Activated naive CD4-positive, alpha-beta T cell treated with anti-CD3 and anti-CD28 coated beads, Interleukin-2, amount 10 ng/mL, durations not matched to agents 7 days and 5 days (primary cell): ENCODE results near the gene AGFG2.
"Not testable (repeated sequence)": the region's sequence is repeated elsewhere in the genome, so short reads cannot be mapped to it uniquely, and the experiment has no call there.

ENCODE experiments used
- CTCF ChIA-PET: fragments of 350-600 bp; sonication (Branson Sonifier 250); formaldehyde crosslinking; loops from one replicate; lab custom pipeline; 2021; ENCODE audit warnings: antibody characterized with exemption; lab: Charles Lee
- DNase-seq: peaks from one replicate; pipeline ENCODE4 v3.0.0-alpha.2; 2020
- H3K27ac Mint-ChIP-seq: one replicate; pipeline ENCODE4 v1.8.0; 2021; ENCODE audit warnings: mild to moderate bottlenecking, moderate library complexity, mixed read lengths
- H3K27me3 Mint-ChIP-seq: one replicate; pipeline ENCODE4 v1.8.0; 2021; ENCODE audit warnings: mild to moderate bottlenecking, mixed read lengths
- H3K36me3 Mint-ChIP-seq: one replicate; pipeline ENCODE4 v1.8.0; 2021; ENCODE audit warnings: mixed read lengths
- H3K4me1 Mint-ChIP-seq: one replicate; pipeline ENCODE4 v1.8.0; 2021; ENCODE audit warnings: mixed read lengths
- H3K4me3 Mint-ChIP-seq: one replicate; pipeline ENCODE4 v1.8.0; 2021; ENCODE audit warnings: mild to moderate bottlenecking, moderate library complexity, mixed read lengths
- H3K9me3 Mint-ChIP-seq: one replicate; pipeline ENCODE4 v1.8.0; 2021; ENCODE audit warnings: mixed read lengths

Gene AGFG2

GRCh38 chr7:100510437-100511239, 28.4 kb upstream of the AGFG2 start:
- peaks cover 35% of the 10 kb centered on the region for H3K27me3 Mint-ChIP-seq
- no peak for DNase-seq
- H3K4me1 Mint-ChIP-seq, result peaks cover 12% of the 10 kb centered on the region
- no peak overlapping the region for H3K4me3 Mint-ChIP-seq
- CTCF ChIA-PET, result interaction anchor here (1.0 kb wide), 1 partner anchor 102 kb away, joined by 3 read pairs; no protein-coding TSS in a partner anchor
- no peaks in the 10 kb centered on the region for H3K9me3 Mint-ChIP-seq
- no peaks in the 10 kb centered on the region for H3K36me3 Mint-ChIP-seq
- H3K27ac Mint-ChIP-seq, result no peak overlapping the region

GRCh38 chr7:100513212-100513810, 25.7 kb upstream of the AGFG2 start:
- no peaks in the 10 kb centered on the region for H3K36me3 Mint-ChIP-seq
- H3K4me1 Mint-ChIP-seq, result peaks cover 32% of the 10 kb centered on the region
- peaks cover 20% of the 10 kb centered on the region for H3K27me3 Mint-ChIP-seq
- H3K4me3 Mint-ChIP-seq, result no peak overlapping the region
- H3K27ac Mint-ChIP-seq, result no peak overlapping the region
- DNase-seq, result no peak
- CTCF ChIA-PET, result no interaction called here
- no peaks in the 10 kb centered on the region for H3K9me3 Mint-ChIP-seq

- no peaks in the 10 kb centered on the region for H3K9me3 Mint-ChIP-seq
- DNase-seq, result no peak
- no peak overlapping the region for H3K27ac Mint-ChIP-seq
- H3K27me3 Mint-ChIP-seq, result peaks cover 14% of the 10 kb centered on the region
- CTCF ChIA-PET, result no interaction called here
- H3K4me1 Mint-ChIP-seq, result peaks cover 34% of the 10 kb centered on the region
- H3K36me3 Mint-ChIP-seq, result no peaks in the 10 kb centered on the region
- H3K4me3 Mint-ChIP-seq, result no peak overlapping the region
These were observed 23.9 kb upstream of the AGFG2 start for GRCh38 chr7:100515072-100515532.

- Mint-ChIP-seq H3K27ac (peak overlapping the region; percentile 88), H3K9me3 (no peaks in the 10 kb centered on the region), H3K27me3 (peaks cover 4% of the 10 kb centered on the region), H3K4me3 (peak overlapping the region; percentile 47), H3K36me3 (no peaks in the 10 kb centered on the region), H3K4me1 (peaks cover 34% of the 10 kb centered on the region)
- peak; percentile 77 for DNase-seq
- CTCF ChIA-PET, result interaction anchor here (0.6 to 1.4 kb wide), 4 partner anchors 22 to 43 kb away, joined by 3 to 8 read pairs (median 3); partner anchors contain the start of gene AGFG2
These were observed 22.7 kb upstream of the AGFG2 start for GRCh38 chr7:100516135-100516812.

- H3K4me3 Mint-ChIP-seq, result no peak overlapping the region
- H3K27ac Mint-ChIP-seq, result no peak overlapping the region
- DNase-seq, result no peak
- H3K4me1 Mint-ChIP-seq, result peaks cover 34% of the 10 kb centered on the region
- no peaks in the 10 kb centered on the region for H3K9me3 Mint-ChIP-seq
- H3K36me3 Mint-ChIP-seq, result no peaks in the 10 kb centered on the region
- CTCF ChIA-PET, result interaction anchor here (0.7 to 1.4 kb wide), 2 partner anchors 21 to 191 kb away, joined by 3 read pairs; partner anchors contain the start of gene AGFG2
- peaks cover 4% of the 10 kb centered on the region for H3K27me3 Mint-ChIP-seq
These were observed 21.7 kb upstream of the AGFG2 start for GRCh38 chr7:100517305-100517704.

GRCh38 chr7:100519580-100519979, 19.4 kb upstream of the AGFG2 start:
- Mint-ChIP-seq H3K4me1 (peaks cover 31% of the 10 kb centered on the region), H3K27ac (no peak overlapping the region), H3K9me3 (no peaks in the 10 kb centered on the region), H3K4me3 (no peak overlapping the region), H3K27me3 (no peaks in the 10 kb centered on the region), H3K36me3 (no peaks in the 10 kb centered on the region)
- no peak for DNase-seq
- CTCF ChIA-PET, result interaction anchor here (1.0 to 1.5 kb wide), 2 partner anchors 40 to 75 kb away, joined by 3 to 5 read pairs; no protein-coding TSS in a partner anchor

GRCh38 chr7:100520138-100520537, 18.9 kb upstream of the AGFG2 start:
- Mint-ChIP-seq H3K9me3 (no peaks in the 10 kb centered on the region), H3K27me3 (no peaks in the 10 kb centered on the region), H3K27ac (no peak overlapping the region), H3K4me1 (peaks cover 27% of the 10 kb centered on the region), H3K36me3 (no peaks in the 10 kb centered on the region), H3K4me3 (no peak overlapping the region)
- no peak for DNase-seq
- CTCF ChIA-PET, result interaction anchor here (1.0 to 1.5 kb wide), 2 partner anchors 39 to 75 kb away, joined by 3 to 5 read pairs; no protein-coding TSS in a partner anchor

- H3K36me3 Mint-ChIP-seq, result no peaks in the 10 kb centered on the region
- no peaks in the 10 kb centered on the region for H3K9me3 Mint-ChIP-seq
- no peak for DNase-seq
- no peak overlapping the region for H3K4me3 Mint-ChIP-seq
- CTCF ChIA-PET, result no interaction called here
- no peaks in the 10 kb centered on the region for H3K27me3 Mint-ChIP-seq
- peaks cover 18% of the 10 kb centered on the region for H3K4me1 Mint-ChIP-seq
- no peak overlapping the region for H3K27ac Mint-ChIP-seq
These were observed 17.9 kb upstream of the AGFG2 start for GRCh38 chr7:100521076-100521475.

GRCh38 chr7:100521909-100522593, 17.0 kb upstream of the AGFG2 start:
- H3K9me3 Mint-ChIP-seq, H3K4me3 Mint-ChIP-seq, H3K27me3 Mint-ChIP-seq, H3K27ac Mint-ChIP-seq, H3K4me1 Mint-ChIP-seq, H3K36me3 Mint-ChIP-seq, DNase-seq: not testable (repeated sequence)
- CTCF ChIA-PET, result interaction anchor here (0.6 kb wide), 1 partner anchor 91 kb away, joined by 4 read pairs; no protein-coding TSS in a partner anchor

GRCh38 chr7:100523192-100523591, 15.8 kb upstream of the AGFG2 start:
- H3K4me3 Mint-ChIP-seq, H3K4me1 Mint-ChIP-seq, DNase-seq, CTCF ChIA-PET, H3K27me3 Mint-ChIP-seq, H3K27ac Mint-ChIP-seq, H3K9me3 Mint-ChIP-seq, H3K36me3 Mint-ChIP-seq: not testable (repeated sequence)

- H3K27me3 Mint-ChIP-seq, result peaks cover 15% of the 10 kb centered on the region
- H3K4me1 Mint-ChIP-seq, H3K36me3 Mint-ChIP-seq, H3K9me3 Mint-ChIP-seq, DNase-seq, H3K4me3 Mint-ChIP-seq, H3K27ac Mint-ChIP-seq: not testable (repeated sequence)
- CTCF ChIA-PET, result interaction anchor here (0.5 to 1.0 kb wide), 2 partner anchors 16 to 25 kb away, joined by 3 to 5 read pairs; no protein-coding TSS in a partner anchor
These were observed 10.7 kb upstream of the AGFG2 start for GRCh38 chr7:100528108-100528866.

- Mint-ChIP-seq H3K27ac (no peak overlapping the region), H3K4me3 (no peak overlapping the region), H3K4me1 (peaks cover 6% of the 10 kb centered on the region), H3K9me3 (no peaks in the 10 kb centered on the region), H3K27me3 (peaks cover 18% of the 10 kb centered on the region), H3K36me3 (no peaks in the 10 kb centered on the region)
- DNase-seq, result no peak
- CTCF ChIA-PET, result interaction anchor here (0.6 to 1.5 kb wide), 3 partner anchors 27 to 263 kb away, joined by 3 to 4 read pairs (median 3); no protein-coding TSS in a partner anchor
These were observed 6.6 kb upstream of the AGFG2 start for GRCh38 chr7:100532165-100533022.
